CD14-positive monocyte (primary cell): ENCODE results near the gene MYOCD. TPM values are rescaled to one million over a fixed set of nuclear protein-coding genes. Genes with fewer than 3 reads are reported as not detected.

Experiments used
- DNase-seq, 3 donors: peaks; one replicate each; pipeline ENCODE4 v3.0.0-alpha.2; 2011 to 2022
- H2AFZ ChIP-seq: 2 replicates; pipeline ENCODE4 v1.6.0; 2012; ENCODE audit warnings: mild to moderate bottlenecking, low read depth, low read length, inconsistent platforms; ENCODE audit not compliant: insufficient read depth, poor library complexity, severe bottlenecking
- H3K27ac ChIP-seq, 2 donors: 1 replicate in 1 of 2; 2 replicates in 1 of 2; pipeline ENCODE4 v1.5.1; 2012 to 2013; ENCODE audit warnings: low read length in 2 of 2, control low read depth in 1 of 2, inconsistent platforms in 1 of 2, low read depth in 1 of 2, mild to moderate bottlenecking in 1 of 2
- H3K27me3 ChIP-seq, 2 donors: one replicate each; pipeline versions ENCODE4 v1.6.0 to v1.6.1; 2011 to 2013; ENCODE audit warnings: low read length in 2 of 2; ENCODE audit not compliant: control insufficient read depth in 2 of 2, insufficient read depth in 2 of 2
- H3K36me3 ChIP-seq, 2 donors: replicated peaks in 1 of 2; 1 replicate in 1 of 2; 2 replicates in 1 of 2; pipeline versions ENCODE4 v1.5.1 to v1.6.1; 2012 to 2013; ENCODE audit warnings: low read length in 2 of 2, control low read depth in 1 of 2, inconsistent platforms in 1 of 2, mild to moderate bottlenecking in 1 of 2; ENCODE audit not compliant: insufficient read depth in 2 of 2, control insufficient read depth in 1 of 2
- H3K4me1 ChIP-seq, 2 donors: 1 replicate in 1 of 2; 2 replicates in 1 of 2; pipeline versions ENCODE4 v1.5.1 to v1.6.1; 2012 to 2013; ENCODE audit warnings: low read length in 2 of 2, control low read depth in 1 of 2, inconsistent platforms in 1 of 2, mild to moderate bottlenecking in 1 of 2, moderate library complexity in 1 of 2; ENCODE audit not compliant: insufficient read depth in 2 of 2, control insufficient read depth in 1 of 2
- H3K4me2 ChIP-seq: replicated peaks from 2 replicates; pipeline ENCODE3; 2012; ENCODE audit warnings: low read length, moderate library complexity, mild to moderate bottlenecking; ENCODE audit not compliant: poor library complexity, severe bottlenecking; ENCODE audit errors: extremely low read depth
- H3K4me3 ChIP-seq, 3 experiments: fragments of 200-600 bp in 1 of 3; sonication (generic) in 1 of 3; replicated peaks in 1 of 3; 1 replicate in 2 of 3; 2 replicates in 1 of 3; pipeline ENCODE4 v1.5.1; 2011 to 2013; ENCODE audit warnings: low read length in 3 of 3, mild to moderate bottlenecking in 3 of 3, control low read depth in 2 of 3, low read depth in 2 of 3, inconsistent platforms in 1 of 3, moderate library complexity in 1 of 3
- H3K79me2 ChIP-seq: 2 replicates; pipeline ENCODE4 v1.6.0; 2012; ENCODE audit warnings: mild to moderate bottlenecking, control low read depth, inconsistent platforms, low read length, moderate library complexity; ENCODE audit not compliant: insufficient read depth
- H3K9ac ChIP-seq: 2 replicates; pipeline ENCODE4 v1.6.0; 2017; ENCODE audit warnings: low read length, mild to moderate bottlenecking; ENCODE audit not compliant: insufficient read depth, poor library complexity, severe bottlenecking
- H3K9me3 ChIP-seq, 2 donors: replicated peaks in 1 of 2; 1 replicate in 1 of 2; 2 replicates in 1 of 2; pipeline versions ENCODE4 v1.5.1 to v1.6.1; 2012 to 2013; ENCODE audit warnings: low read length in 2 of 2, control low read depth in 1 of 2; ENCODE audit not compliant: control insufficient read depth in 1 of 2, insufficient read depth in 1 of 2
- H4K20me1 ChIP-seq: 2 replicates; pipeline ENCODE4 v1.6.0; 2012; ENCODE audit warnings: mild to moderate bottlenecking, low read length, control low read depth, moderate library complexity; ENCODE audit not compliant: insufficient read depth
- H3K27ac Mint-ChIP-seq, 7 donors: one replicate each; pipeline ENCODE4 v1.8.0; 2020; ENCODE audit warnings: mild to moderate bottlenecking in 7 of 7, mixed read lengths in 7 of 7, moderate library complexity in 6 of 7, inconsistent platforms in 2 of 7
- H3K27me3 Mint-ChIP-seq, 3 donors: one replicate each; pipeline ENCODE4 v1.8.0; 2021 to 2022; ENCODE audit warnings: low read depth in 3 of 3, mild to moderate bottlenecking in 3 of 3, mixed read lengths in 3 of 3, moderate library complexity in 3 of 3, inconsistent platforms in 1 of 3
- H3K36me3 Mint-ChIP-seq, 2 donors: one replicate each; pipeline ENCODE4 v1.8.0; 2020; ENCODE audit warnings: mixed read lengths in 2 of 2, inconsistent platforms in 1 of 2, mild to moderate bottlenecking in 1 of 2
- H3K4me1 Mint-ChIP-seq: one replicate; pipeline ENCODE4 v1.8.0; 2020; ENCODE audit warnings: mild to moderate bottlenecking, mixed read lengths
- H3K4me3 Mint-ChIP-seq, 2 donors: one replicate each; pipeline ENCODE4 v1.8.0; 2020; ENCODE audit warnings: mild to moderate bottlenecking in 2 of 2, mixed read lengths in 2 of 2, moderate library complexity in 1 of 2
- H3K9me3 Mint-ChIP-seq, 7 donors: one replicate each; pipeline ENCODE4 v1.8.0; 2020 to 2022; ENCODE audit warnings: mixed read lengths in 7 of 7, mild to moderate bottlenecking in 6 of 7, moderate library complexity in 6 of 7, inconsistent platforms in 2 of 7
- WGBS: methylation state at CpG from one replicate; pipeline ENCODE4 v1.1.5; 2013; ENCODE audit warnings: missing lambda C conversion rate; ENCODE audit not compliant: insufficient coverage; 5-methylcytosine and 5-hydroxymethylcytosine counted together
- intact Hi-C, 2 donors: fragments of 100-400 bp; cut with micrococcal nuclease; formaldehyde crosslinking; loops; one replicate each; pipeline versions ENCODE4 v1.15.0 to v1.15.1; 2023
- polyA plus RNA-seq, 3 donors: library from polyadenylated mRNA; depleted of rRNA in 1 of 3; unstranded in 2 of 3; stranded (reverse) in 1 of 3; fragments of 300-500 nt in 2 of 3; fragments of >200 nt in 1 of 3; fragmentation: Illumina TruSeq in 2 of 3; gene quantifications; 1 replicate in 2 of 3; 2 replicates in 1 of 3; pipeline ENCODE4 v1.2.3, GENCODE V29; 2012 to 2021
- TF ChIP-seq, protein P1 (sequence below): fragments of 200-600 bp; IDR thresholded peaks from one replicate; pipeline ENCODE4 v1.8.0; 2022; ENCODE audit warnings: antibody characterized with exemption, mild to moderate bottlenecking

MYOCD gene
- polyA plus RNA-seq, 3 donors = not detected

DNA sequence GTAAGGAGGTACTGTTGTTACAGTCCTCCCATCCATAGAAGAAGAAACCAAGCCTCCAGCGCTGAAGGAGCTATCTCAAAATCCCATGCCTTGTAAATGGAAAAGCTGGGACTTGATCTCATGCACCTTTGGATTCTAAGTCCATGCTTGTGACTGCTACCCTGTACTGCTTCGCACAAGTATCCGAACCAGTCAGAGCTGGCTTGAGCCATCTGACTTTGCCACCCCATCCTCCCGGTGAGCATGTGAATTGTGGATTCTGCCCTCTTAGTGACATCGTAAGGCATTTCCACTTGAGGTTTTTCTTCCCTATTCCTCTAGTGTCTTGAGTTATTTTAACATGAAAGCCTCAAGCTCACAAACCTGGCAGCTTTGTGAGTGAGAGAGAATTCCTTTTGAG, 15.3 kb downstream of the MYOCD start:
- H3K9me3 ChIP-seq = no peaks in the 10 kb centered on the region
- H3K27me3 ChIP-seq = no peaks in the 10 kb centered on the region
- no peak overlapping the region for H3K4me2 ChIP-seq
- no peak overlapping the region for H3K4me3 Mint-ChIP-seq
- no peaks in the 10 kb centered on the region for H3K36me3 Mint-ChIP-seq
- TF ChIP-seq, protein P1, sequence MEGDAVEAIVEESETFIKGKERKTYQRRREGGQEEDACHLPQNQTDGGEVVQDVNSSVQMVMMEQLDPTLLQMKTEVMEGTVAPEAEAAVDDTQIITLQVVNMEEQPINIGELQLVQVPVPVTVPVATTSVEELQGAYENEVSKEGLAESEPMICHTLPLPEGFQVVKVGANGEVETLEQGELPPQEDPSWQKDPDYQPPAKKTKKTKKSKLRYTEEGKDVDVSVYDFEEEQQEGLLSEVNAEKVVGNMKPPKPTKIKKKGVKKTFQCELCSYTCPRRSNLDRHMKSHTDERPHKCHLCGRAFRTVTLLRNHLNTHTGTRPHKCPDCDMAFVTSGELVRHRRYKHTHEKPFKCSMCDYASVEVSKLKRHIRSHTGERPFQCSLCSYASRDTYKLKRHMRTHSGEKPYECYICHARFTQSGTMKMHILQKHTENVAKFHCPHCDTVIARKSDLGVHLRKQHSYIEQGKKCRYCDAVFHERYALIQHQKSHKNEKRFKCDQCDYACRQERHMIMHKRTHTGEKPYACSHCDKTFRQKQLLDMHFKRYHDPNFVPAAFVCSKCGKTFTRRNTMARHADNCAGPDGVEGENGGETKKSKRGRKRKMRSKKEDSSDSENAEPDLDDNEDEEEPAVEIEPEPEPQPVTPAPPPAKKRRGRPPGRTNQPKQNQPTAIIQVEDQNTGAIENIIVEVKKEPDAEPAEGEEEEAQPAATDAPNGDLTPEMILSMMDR = no peak
- H3K4me1 Mint-ChIP-seq = no peaks in the 10 kb centered on the region
- no peak overlapping the region for H3K27ac ChIP-seq
- WGBS = 93% methylated on average over 2 of the region's 5 CpGs
- no peak overlapping the region for H3K27ac Mint-ChIP-seq
- no peak overlapping the region for H3K4me3 ChIP-seq
- no peak overlapping the region for H2AFZ ChIP-seq
- peaks cover 0 to 5% (median 0%) of the 10 kb centered on the region in 3 donors for H3K27me3 Mint-ChIP-seq
- H3K79me2 ChIP-seq = no peaks in the 10 kb centered on the region
- H4K20me1 ChIP-seq = no peaks in the 10 kb centered on the region
- no peaks in the 10 kb centered on the region for H3K36me3 ChIP-seq
- DNase-seq = no peak
- H3K9me3 Mint-ChIP-seq = peaks cover 0 to 19% (median 0%) of the 10 kb centered on the region in 7 donors
- intact Hi-C loops = no loop called here
- no peaks in the 10 kb centered on the region for H3K4me1 ChIP-seq
- no peak overlapping the region for H3K9ac ChIP-seq

DNA sequence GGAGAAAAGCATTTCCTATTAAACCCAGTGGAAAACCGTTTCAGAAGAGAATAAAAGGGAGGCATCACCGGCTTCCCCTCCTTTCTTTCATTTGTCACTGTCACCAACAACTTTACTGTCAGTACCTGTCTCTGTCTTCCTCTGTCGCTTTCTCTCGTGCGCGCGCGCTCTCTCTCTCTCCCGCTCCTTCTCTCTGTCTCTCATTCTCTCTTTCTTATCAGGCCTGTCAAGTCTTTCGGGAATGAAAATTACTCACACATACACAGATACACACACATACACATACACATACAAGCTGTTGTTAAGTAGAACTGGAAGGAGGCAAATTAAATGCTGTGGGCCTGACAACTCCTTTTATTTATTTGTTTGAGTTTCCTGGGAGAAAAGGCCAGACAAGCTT, 17.6 kb downstream of the MYOCD start:
- Histone ChIP-seq H3K4me1 (no peaks in the 10 kb centered on the region), H3K9ac (no peak overlapping the region), H3K27me3 (no peaks in the 10 kb centered on the region), H4K20me1 (no peaks in the 10 kb centered on the region), H3K9me3 (no peaks in the 10 kb centered on the region), H2AFZ (no peak overlapping the region), H3K79me2 (no peaks in the 10 kb centered on the region), H3K27ac (no peak overlapping the region), H3K4me3 (no peak overlapping the region), H3K36me3 (no peaks in the 10 kb centered on the region), H3K4me2 (no peak overlapping the region)
- WGBS = 86% methylated on average over 9 of the region's 10 CpGs
- DNase-seq = no peak
- H3K4me1 Mint-ChIP-seq = no peaks in the 10 kb centered on the region
- H3K9me3 Mint-ChIP-seq = peaks cover 0 to 14% (median under 1%) of the 10 kb centered on the region in 7 donors
- no peaks in the 10 kb centered on the region for H3K36me3 Mint-ChIP-seq
- peaks cover 0 to 5% (median 0%) of the 10 kb centered on the region in 3 donors for H3K27me3 Mint-ChIP-seq
- H3K4me3 Mint-ChIP-seq = no peak overlapping the region
- H3K27ac Mint-ChIP-seq = no peak overlapping the region
- intact Hi-C loops = no loop called here
- TF ChIP-seq, protein P1 = no peak
